HFFc6 (cell line): ENCODE measurements around the gene SLC8A1. TPM values are rescaled to one million over a fixed set of nuclear protein-coding genes. Genes with fewer than 3 reads are reported as not detected.

Experiments
- DNase-seq: peaks from one replicate; pipeline ENCODE4 v3.0.0-alpha.2; 2018
- H3K27ac Mint-ChIP-seq: 2 replicates; pipeline ENCODE4 v1.8.0; 2020; ENCODE audit warnings: mild to moderate bottlenecking, mixed read lengths
- H3K27me3 Mint-ChIP-seq: 2 replicates; pipeline ENCODE4 v1.8.0; 2021; ENCODE audit warnings: mild to moderate bottlenecking, moderate library complexity, mixed read lengths; ENCODE audit not compliant: insufficient read depth
- H3K36me3 Mint-ChIP-seq: 2 replicates; pipeline ENCODE4 v1.8.0; 2021; ENCODE audit warnings: low read depth, mixed read lengths
- H3K4me1 Mint-ChIP-seq: 2 replicates; pipeline ENCODE4 v1.8.0; 2020; ENCODE audit warnings: low read depth, mixed read lengths
- H3K4me3 Mint-ChIP-seq: 2 replicates; pipeline ENCODE4 v1.8.0; 2020; ENCODE audit warnings: mild to moderate bottlenecking, moderate library complexity, mixed read lengths
- H3K9me3 Mint-ChIP-seq: 2 replicates; pipeline ENCODE4 v1.8.0; 2020; ENCODE audit warnings: mild to moderate bottlenecking, mixed read lengths
- total RNA-seq, 6 experiments: library from RNA; stranded (reverse); fragmentation: NEBNext Ultra II Directional; extraction: Animal tissue kit (Norgen Biotek cat#: 25700); gene quantifications; 2 replicates in 1 of 6; 3 replicates in 5 of 6; pipeline ENCODE4 v1.2.3, GENCODE V29; 2021
- TF ChIP-seq, protein P1 (sequence below): fragments of 200-600 bp; sonication (generic); IDR thresholded peaks from 2 replicates; pipeline ENCODE4 v1.5.0; 2021; ENCODE audit warnings: antibody characterized with exemption, mild to moderate bottlenecking

SLC8A1 gene
- total RNA-seq, 6 experiments from 2014 or later = 71.5 to 96.9 (median 92.2) TPM

DNA sequence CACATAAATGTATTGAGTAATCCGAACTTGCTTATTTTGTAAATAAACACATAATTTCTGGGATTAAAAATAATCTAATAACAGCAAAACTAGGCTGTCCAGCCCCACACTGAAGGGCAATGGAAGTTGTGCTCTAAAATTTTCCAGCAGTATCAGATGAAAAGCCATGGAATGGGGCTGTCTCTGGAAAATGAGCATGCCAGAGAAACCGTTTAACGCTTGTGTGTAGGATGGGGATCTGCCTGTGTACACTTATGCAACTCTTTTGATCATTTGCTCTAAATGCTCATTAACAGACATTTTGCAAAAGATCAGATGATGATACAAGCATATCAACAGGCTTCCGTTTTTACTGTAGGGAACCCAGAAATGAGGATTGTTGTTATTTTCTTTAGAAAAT is 177.6 kb downstream of the SLC8A1 start:
- Mint-ChIP-seq H3K4me3 (no peak overlapping the region), H3K9me3 (no peaks in the 10 kb centered on the region), H3K4me1 (peaks cover 35% of the 10 kb centered on the region), H3K36me3 (no peaks in the 10 kb centered on the region), H3K27me3 (peaks cover 5% of the 10 kb centered on the region; the same call in 1 of the 2 replicates), H3K27ac (no peak overlapping the region)
- TF ChIP-seq, protein P1, sequence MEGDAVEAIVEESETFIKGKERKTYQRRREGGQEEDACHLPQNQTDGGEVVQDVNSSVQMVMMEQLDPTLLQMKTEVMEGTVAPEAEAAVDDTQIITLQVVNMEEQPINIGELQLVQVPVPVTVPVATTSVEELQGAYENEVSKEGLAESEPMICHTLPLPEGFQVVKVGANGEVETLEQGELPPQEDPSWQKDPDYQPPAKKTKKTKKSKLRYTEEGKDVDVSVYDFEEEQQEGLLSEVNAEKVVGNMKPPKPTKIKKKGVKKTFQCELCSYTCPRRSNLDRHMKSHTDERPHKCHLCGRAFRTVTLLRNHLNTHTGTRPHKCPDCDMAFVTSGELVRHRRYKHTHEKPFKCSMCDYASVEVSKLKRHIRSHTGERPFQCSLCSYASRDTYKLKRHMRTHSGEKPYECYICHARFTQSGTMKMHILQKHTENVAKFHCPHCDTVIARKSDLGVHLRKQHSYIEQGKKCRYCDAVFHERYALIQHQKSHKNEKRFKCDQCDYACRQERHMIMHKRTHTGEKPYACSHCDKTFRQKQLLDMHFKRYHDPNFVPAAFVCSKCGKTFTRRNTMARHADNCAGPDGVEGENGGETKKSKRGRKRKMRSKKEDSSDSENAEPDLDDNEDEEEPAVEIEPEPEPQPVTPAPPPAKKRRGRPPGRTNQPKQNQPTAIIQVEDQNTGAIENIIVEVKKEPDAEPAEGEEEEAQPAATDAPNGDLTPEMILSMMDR = no peak
- DNase-seq = no peak

DNA sequence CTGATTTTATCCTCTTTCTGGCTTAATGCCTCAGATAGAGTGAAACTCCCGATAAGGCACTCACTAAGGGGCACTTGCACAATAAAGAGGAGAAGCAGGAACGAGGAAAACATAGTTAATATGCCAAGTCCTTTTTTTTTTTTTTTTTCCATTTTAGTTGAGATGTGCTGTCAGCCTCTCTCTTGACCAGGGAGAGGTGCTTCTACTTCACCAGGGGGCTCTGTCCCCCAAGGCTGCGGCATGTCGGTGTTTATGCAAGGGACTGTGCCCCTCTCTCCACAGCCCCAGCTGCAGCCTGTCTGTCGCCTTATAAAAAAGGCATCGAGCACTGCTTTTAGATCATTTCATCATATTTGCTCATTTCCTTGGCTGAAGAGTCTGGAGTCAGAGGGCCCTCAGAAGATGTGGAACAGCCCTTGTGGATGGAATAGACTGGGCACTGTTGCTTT is 178.1 kb downstream of the SLC8A1 start:
- Mint-ChIP-seq H3K36me3 (no peaks in the 10 kb centered on the region), H3K27ac (no peak overlapping the region), H3K27me3 (peaks cover 5% of the 10 kb centered on the region; the same call in 1 of the 2 replicates), H3K4me3 (no peak overlapping the region), H3K4me1 (peaks cover 30% of the 10 kb centered on the region), H3K9me3 (no peaks in the 10 kb centered on the region)
- TF ChIP-seq, protein P1 = no peak
- no peak for DNase-seq

DNA sequence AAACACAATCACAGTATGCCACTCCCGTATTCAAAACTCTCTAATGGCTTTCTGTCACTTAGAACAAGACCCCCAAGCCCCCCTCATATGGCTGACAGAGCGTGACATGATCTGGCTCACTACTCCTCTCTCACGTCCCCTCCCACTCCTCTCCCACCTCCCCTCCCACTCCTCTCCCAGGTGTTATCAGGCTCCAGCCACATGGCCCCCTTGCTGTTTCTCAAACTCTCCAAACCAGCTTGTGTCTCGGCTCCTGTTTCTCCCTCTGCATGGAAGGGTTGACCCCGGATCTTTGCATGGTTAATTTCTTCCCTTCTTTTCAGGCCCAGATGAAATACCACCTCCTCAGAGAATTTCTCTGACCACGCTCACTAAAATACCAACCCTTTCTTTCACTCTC is 180.8 kb downstream of the SLC8A1 start:
- Mint-ChIP-seq H3K36me3 (0 out of 2 replicates have a peak, but pooled peaks cover 7% of the 10 kb centered on the region), H3K4me1 (peaks cover 24% of the 10 kb centered on the region), H3K4me3 (no peak overlapping the region), H3K27ac (no peak overlapping the region), H3K27me3 (peaks cover 2% of the 10 kb centered on the region; the same call in 1 of the 2 replicates), H3K9me3 (no peaks in the 10 kb centered on the region)
- TF ChIP-seq, protein P1 = no peak
- DNase-seq = no peak

DNA sequence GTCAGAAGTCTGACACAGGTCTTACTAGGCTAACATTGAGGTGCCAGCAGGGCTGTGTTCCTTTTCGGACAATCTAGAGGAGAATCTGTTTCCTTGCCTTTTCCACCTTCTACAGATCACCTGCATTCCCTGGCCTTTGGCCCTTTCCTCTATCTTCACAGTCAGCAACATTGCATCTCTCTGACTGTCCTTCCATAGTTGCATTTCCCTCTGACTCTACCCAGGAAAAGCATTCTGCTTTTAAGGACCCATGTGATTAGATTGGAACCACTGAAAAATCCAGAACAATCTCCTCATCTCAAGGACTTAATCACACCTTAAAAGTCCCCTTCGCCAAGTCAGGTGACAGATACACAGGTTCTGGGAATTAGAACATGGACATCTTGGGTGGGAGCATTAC is 181.5 kb downstream of the SLC8A1 start:
- TF ChIP-seq, protein P1 = no peak
- H3K27me3 Mint-ChIP-seq = peaks cover 2% of the 10 kb centered on the region; the same call in 1 of the 2 replicates
- H3K4me3 Mint-ChIP-seq = no peak overlapping the region

DNA sequence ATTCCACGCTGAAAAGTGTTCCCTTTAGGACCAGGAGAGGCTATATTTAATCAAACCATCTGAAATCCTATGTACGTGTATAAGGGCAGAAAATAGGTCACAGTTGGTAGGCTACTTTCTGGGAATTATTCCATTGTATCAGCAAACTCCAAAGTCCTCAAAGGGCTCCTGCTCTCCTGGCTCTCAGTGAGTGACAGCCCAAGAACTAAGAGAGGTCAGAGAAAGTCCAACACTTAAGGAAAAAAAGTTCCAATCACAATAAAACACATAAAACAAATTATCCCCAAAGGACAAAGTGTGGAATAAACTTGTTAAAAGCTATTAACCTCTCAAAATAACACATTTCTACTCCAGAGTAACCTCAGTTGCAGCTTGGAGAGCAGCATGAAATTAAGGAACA is 183.3 kb downstream of the SLC8A1 start:
- Mint-ChIP-seq H3K36me3 (0 out of 2 replicates have a peak, but pooled peaks cover 7% of the 10 kb centered on the region), H3K27ac (no peak overlapping the region), H3K4me1 (peaks cover 24% of the 10 kb centered on the region), H3K27me3 (peaks cover 2% of the 10 kb centered on the region; the same call in 1 of the 2 replicates), H3K9me3 (no peaks in the 10 kb centered on the region), H3K4me3 (no peak overlapping the region)
- no peak for DNase-seq
- TF ChIP-seq, protein P1 = no peak

More for the DNA sequence above, 181.5 kb downstream of the SLC8A1 start:
- Mint-ChIP-seq H3K36me3 (0 out of 2 replicates have a peak, but pooled peaks cover 7% of the 10 kb centered on the region), H3K4me1 (peaks cover 24% of the 10 kb centered on the region), H3K27ac (no peak overlapping the region), H3K9me3 (no peaks in the 10 kb centered on the region)
- DNase-seq = no peak
